NCI-H187 treated with DMSO at 0.1 percent for 48 hours (cell line): Measurements from ENCODE around the gene SLAIN1.
A peak's percentile ranks its signal among the peaks of the same experiment; 100 is the strongest.
"Not testable (repeated sequence)": the region's sequence is repeated elsewhere in the genome, so short reads cannot be mapped to it uniquely, and the experiment has no call there.

Experiments
- DNase-seq: peaks from one replicate; lab custom pipeline; 2025; lab: John Stamatoyannopoulos, UW

SLAIN1 gene

GRCh38 chr13:77697217-77698103 is at the start of gene SLAIN1:
Gene SLAIN1 (plus strand): TSS chr13:77697687. CDS start chr13:77697914, 227 bp downstream.
- peak; percentile 79 for DNase-seq

- no peak for DNase-seq
Observed at GRCh38 chr13:77650409-77650808, 47.1 kb upstream of the SLAIN1 start.

- no peak for DNase-seq
Observed at GRCh38 chr13:77653301-77653700, 44.2 kb upstream of the SLAIN1 start.

GRCh38 chr13:77660016-77660415 is 37.5 kb upstream of the SLAIN1 start:
- not testable (repeated sequence) for DNase-seq

- DNase-seq = no peak
Observed at GRCh38 chr13:77660841-77661250, 36.6 kb upstream of the SLAIN1 start.

- DNase-seq = not testable (repeated sequence)
Observed at GRCh38 chr13:77662301-77662700, 35.2 kb upstream of the SLAIN1 start.

- not testable (repeated sequence) for DNase-seq
Observed at GRCh38 chr13:77662831-77663230, 34.7 kb upstream of the SLAIN1 start.

GRCh38 chr13:77674852-77675251 is 22.6 kb upstream of the SLAIN1 start:
- DNase-seq = no peak

GRCh38 chr13:77678691-77679235 is 18.7 kb upstream of the SLAIN1 start:
- no peak for DNase-seq

GRCh38 chr13:77687799-77688198 is 9.7 kb upstream of the SLAIN1 start:
- no peak for DNase-seq

- DNase-seq = no peak
Observed at GRCh38 chr13:77691871-77692270, 5.6 kb upstream of the SLAIN1 start.

- DNase-seq = no peak
Observed at GRCh38 chr13:77692746-77693448, 4.6 kb upstream of the SLAIN1 start.

- DNase-seq = no peak
Observed at GRCh38 chr13:77693449-77693940, 4.0 kb upstream of the SLAIN1 start.

GRCh38 chr13:77696006-77696878 is 1.2 kb upstream of the SLAIN1 start:
- peak; percentile 51 for DNase-seq

- no peak for DNase-seq
Observed at GRCh38 chr13:77696879-77697216, 639 bp upstream of the SLAIN1 start.

GRCh38 chr13:77698201-77699058 is 943 bp downstream of the SLAIN1 start:
- peak; percentile 15 for DNase-seq

GRCh38 chr13:77699059-77699680 is 1.7 kb downstream of the SLAIN1 start:
- no peak for DNase-seq

GRCh38 chr13:77701305-77701704 is 3.8 kb downstream of the SLAIN1 start:
- no peak for DNase-seq

GRCh38 chr13:77702366-77702765 is 4.9 kb downstream of the SLAIN1 start:
- DNase-seq = no peak

- no peak for DNase-seq
Observed at GRCh38 chr13:77703408-77703807, 5.9 kb downstream of the SLAIN1 start.
